A549 (cell line): ENCODE results near the gene HGS. TPM values are rescaled to one million over a fixed set of nuclear protein-coding genes. Genes with fewer than 3 reads are reported as not detected.

Experiments
- ATAC-seq, 2 experiments: fragments of 200-7000 bp in 1 of 2; fragments of >200 bp in 1 of 2; cut with Nextera tagmentation in 1 of 2; cut with Tn5 transposase in 1 of 2; 3 replicates each; pipeline versions ENCODE4 v1.8.0 to v1.9.1; 2018 to 2020; ENCODE audit warnings: mild to moderate bottlenecking in 1 of 2, moderate library complexity in 1 of 2
- CTCF ChIA-PET: fragments of 300-600 bp; sonication (Branson Sonifier 250); formaldehyde crosslinking; extraction: SDS; loops from one replicate; lab custom pipeline; 2021; ENCODE audit warnings: antibody characterized with exemption, inconsistent platforms; lab: Yijun Ruan, JAX
- POLR2A ChIA-PET: fragments of 350-600 bp; formaldehyde crosslinking; extraction: SDS; loops from one replicate; lab custom pipeline; 2021; ENCODE audit warnings: antibody characterized with exemption, inconsistent platforms; lab: Yijun Ruan, JAX
- DNase-seq, 2 experiments: peaks; one replicate each; pipeline versions ENCODE4 v3.0.0 to v3.0.0-alpha.2; 2011 to 2016; ENCODE audit warnings: low read depth in 1 of 2, low spot score in 1 of 2
- FAIRE-seq: peaks from 2 replicates; lab custom pipeline; 2011; peaks lifted over from hg19 to GRCh38; lab: Jason Lieb, UNC
- H3K27ac ChIP-seq, 2 experiments: fragments of >200 bp; sonication (Bioruptor Twin); formaldehyde crosslinking; 3 replicates each; pipeline ENCODE4 v1.5.1; 2016 to 2017
- H3K4me1 ChIP-seq: fragments of >200 bp; sonication (Bioruptor Twin); formaldehyde crosslinking; 3 replicates; pipeline ENCODE4 v1.6.1; 2016
- H3K4me2 ChIP-seq: fragments of >200 bp; sonication (Bioruptor Twin); formaldehyde crosslinking; 3 replicates; pipeline ENCODE4 v1.6.1; 2016
- H3K4me3 ChIP-seq: fragments of >200 bp; sonication (Bioruptor Twin); formaldehyde crosslinking; 3 replicates; pipeline ENCODE4 v1.5.1; 2016
- H3K9me3 ChIP-seq: fragments of >200 bp; sonication (Bioruptor Twin); formaldehyde crosslinking; 3 replicates; pipeline ENCODE4 v1.6.1; 2016
- CEBPB ChIP-seq, 2 experiments: fragments of >200 bp in 1 of 2; sonication (Bioruptor Twin) in 1 of 2; formaldehyde crosslinking in 1 of 2; IDR thresholded peaks; 2 replicates each; pipeline ENCODE4 v1.6.1; 2012 to 2016
- CHD4 ChIP-seq: fragments of 200-600 bp; sonication (generic); IDR thresholded peaks from 2 replicates; pipeline ENCODE4 v1.6.1; 2016; ENCODE audit warnings: antibody characterized with exemption, mild to moderate bottlenecking, borderline replicate concordance
- E2F6 ChIP-seq: IDR thresholded peaks from 2 replicates; pipeline ENCODE4 v1.6.1; 2012; ENCODE audit warnings: low read depth, borderline replicate concordance
- EHF ChIP-seq: fragments of 250-450 bp; sonication (Bioruptor Pico); IDR thresholded peaks from 2 replicates; pipeline ENCODE4 v1.5.0; 2020; ENCODE audit warnings: mild to moderate bottlenecking
- EP300 ChIP-seq, 2 experiments: fragments of >200 bp; sonication (Bioruptor Twin); formaldehyde crosslinking; IDR thresholded peaks; 2 replicates in 1 of 2; 3 replicates in 1 of 2; pipeline ENCODE4 v1.6.1; 2016 to 2017
- FOXS1 ChIP-seq: fragments of 250-450 bp; sonication (Bioruptor Pico); IDR thresholded peaks from 2 replicates; pipeline ENCODE4 v1.5.0; 2020; ENCODE audit warnings: mild to moderate bottlenecking, moderate library complexity
- HDAC2 ChIP-seq: fragments of 200-600 bp; sonication (generic); IDR thresholded peaks from 2 replicates; pipeline ENCODE4 v1.6.1; 2016
- JUNB ChIP-seq: fragments of >200 bp; sonication (Bioruptor Twin); formaldehyde crosslinking; IDR thresholded peaks from 2 replicates; pipeline ENCODE4 v1.6.1; 2016
- KDM5A ChIP-seq: fragments of 200-600 bp; sonication (generic); IDR thresholded peaks from 2 replicates; pipeline ENCODE4 v1.6.1; 2016; ENCODE audit warnings: antibody characterized with exemption, mild to moderate bottlenecking
- MAFK ChIP-seq: fragments of 450-650 bp; IDR thresholded peaks from 2 replicates; pipeline ENCODE4 v1.6.1; 2014; ENCODE audit not compliant: partially characterized antibody
- MAZ ChIP-seq: fragments of 150-350 bp; IDR thresholded peaks from 2 replicates; pipeline ENCODE4 v1.6.1; 2014; ENCODE audit warnings: antibody characterized with exemption, low read depth, low read length, borderline replicate concordance
- POLR2A ChIP-seq: IDR thresholded peaks from 2 replicates; pipeline ENCODE4 v1.6.1; 2012; ENCODE audit warnings: mild to moderate bottlenecking, low read length
- POLR2AphosphoS2 ChIP-seq: conservative IDR thresholded peaks from 2 replicates; pipeline ENCODE4 v1.6.1; 2012; ENCODE audit warnings: low read length, improper control_type of control experiment, inconsistent platforms
- RARB ChIP-seq: fragments of 250-450 bp; sonication (Bioruptor Pico); IDR thresholded peaks from 2 replicates; pipeline ENCODE4 v1.8.0; 2021; ENCODE audit warnings: mild to moderate bottlenecking, moderate library complexity
- REST ChIP-seq: fragments of 200-600 bp; sonication (generic); IDR thresholded peaks from 2 replicates; pipeline ENCODE4 v1.6.1; 2016; ENCODE audit warnings: antibody characterized with exemption, mild to moderate bottlenecking, moderate library complexity
- RNF2 ChIP-seq: fragments of 200-600 bp; sonication (generic); IDR thresholded peaks from 2 replicates; pipeline ENCODE4 v1.6.1; 2016; ENCODE audit warnings: low read depth, mild to moderate bottlenecking, antibody characterized with exemption, moderate library complexity, borderline replicate concordance
- SMC3 ChIP-seq: fragments of >200 bp; sonication (Bioruptor Twin); formaldehyde crosslinking; IDR thresholded peaks from 3 replicates; pipeline ENCODE4 v1.6.1; 2018; ENCODE audit warnings: inconsistent platforms
- TFCP2L1 ChIP-seq: fragments of 250-450 bp; sonication (Bioruptor Pico); IDR thresholded peaks from 2 replicates; pipeline ENCODE4 v1.5.0; 2021; ENCODE audit warnings: mild to moderate bottlenecking
- TP53 ChIP-seq: fragments of 250-450 bp; sonication (Bioruptor Pico); IDR thresholded peaks from 2 replicates; pipeline ENCODE4 v1.5.0; 2021; ENCODE audit warnings: mild to moderate bottlenecking, moderate library complexity
- ZFP36 ChIP-seq: fragments of 450-650 bp; IDR thresholded peaks from 2 replicates; pipeline ENCODE4 v1.6.1; 2014; ENCODE audit warnings: borderline replicate concordance; ENCODE audit not compliant: partially characterized antibody
- ZNF302 ChIP-seq: fragments of 250-450 bp; sonication (Bioruptor Pico); IDR thresholded peaks from 2 replicates; pipeline ENCODE4 v1.9.0; 2021; ENCODE audit warnings: inconsistent platforms, mild to moderate bottlenecking, moderate library complexity
- WGBS: methylation state at CpG from one replicate; pipeline ENCODE4 v1.1.6; 2017; ENCODE audit errors: missing lambda C conversion rate; 5-methylcytosine and 5-hydroxymethylcytosine counted together
- polyA plus RNA-seq, 4 experiments: library from polyadenylated mRNA; depleted of rRNA in 3 of 4; stranded (reverse); fragments of >200 nt; fragmentation: RNase III in 1 of 4; extraction: RNeasy Plus Mini Kit Qiagen cat#74134 plus additional on column Dnase treatment in 1 of 4; gene quantifications; 2 replicates in 3 of 4; 3 replicates in 1 of 4; pipeline ENCODE4 v1.2.3, GENCODE V29; 2011 to 2017
- TF ChIP-seq, protein P1 (sequence below): IDR thresholded peaks from 2 replicates; pipeline ENCODE4 v1.6.1; 2012

Gene HGS
- polyA plus RNA-seq, 2 of the 4 experiments (the other 2 are of a cell fraction) = 85.9 to 130 TPM

DNA sequence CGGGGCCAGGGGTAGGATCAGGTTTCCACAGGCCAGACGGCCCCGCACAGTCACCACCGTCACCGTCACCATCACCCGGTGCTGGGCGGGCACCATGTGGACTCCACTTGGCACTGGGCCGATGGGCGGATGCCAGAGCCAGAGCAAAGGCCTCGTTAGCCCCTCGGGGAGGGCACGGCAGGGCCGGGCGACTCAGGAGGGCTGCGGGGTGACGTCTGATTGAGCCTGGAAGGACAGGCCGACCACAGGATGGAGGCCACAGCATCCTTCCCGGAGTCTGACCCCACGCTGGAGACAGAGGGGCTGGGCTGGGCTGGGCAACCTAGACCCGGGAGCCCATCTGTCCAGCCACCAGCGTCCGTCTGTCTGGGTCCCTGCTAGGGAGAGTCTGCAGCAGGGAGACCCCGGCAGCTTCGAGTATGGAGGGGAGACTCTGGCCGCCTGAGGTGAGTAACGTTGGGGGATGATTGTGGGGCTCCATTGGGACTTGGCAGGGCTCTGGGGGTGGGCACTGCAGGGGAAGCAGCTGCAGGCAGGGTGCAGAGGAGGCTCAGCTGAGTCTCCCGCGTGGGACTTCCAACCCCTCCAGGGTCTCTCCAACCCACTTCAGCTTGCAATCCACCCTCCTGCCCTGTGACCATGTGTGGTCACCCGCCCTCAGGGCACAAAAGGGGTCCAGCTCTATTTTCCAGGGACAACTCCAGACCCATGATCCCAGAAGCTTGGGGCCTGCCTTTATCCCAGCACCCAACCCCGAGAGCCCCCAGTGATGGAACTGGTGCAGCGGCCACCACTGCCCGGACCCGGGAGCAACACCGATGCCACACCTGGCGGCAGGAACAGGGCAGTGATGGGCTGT lies 50.8 kb downstream of the HGS start:
- no peak for DNase-seq
- Histone ChIP-seq H3K4me3 (no peak overlapping the region), H3K4me2 (no peak overlapping the region; the same call in 2 of the 3 replicates), H3K4me1 (peaks cover 17% of the 10 kb centered on the region), H3K9me3 (no peaks in the 10 kb centered on the region), H3K27ac (peak overlapping the region in 1 of 2 experiments; percentile 68; a peak in 4 of 6 replicates)
- TF ChIP-seq CHD4 = no peak
- TF ChIP-seq, protein P1, sequence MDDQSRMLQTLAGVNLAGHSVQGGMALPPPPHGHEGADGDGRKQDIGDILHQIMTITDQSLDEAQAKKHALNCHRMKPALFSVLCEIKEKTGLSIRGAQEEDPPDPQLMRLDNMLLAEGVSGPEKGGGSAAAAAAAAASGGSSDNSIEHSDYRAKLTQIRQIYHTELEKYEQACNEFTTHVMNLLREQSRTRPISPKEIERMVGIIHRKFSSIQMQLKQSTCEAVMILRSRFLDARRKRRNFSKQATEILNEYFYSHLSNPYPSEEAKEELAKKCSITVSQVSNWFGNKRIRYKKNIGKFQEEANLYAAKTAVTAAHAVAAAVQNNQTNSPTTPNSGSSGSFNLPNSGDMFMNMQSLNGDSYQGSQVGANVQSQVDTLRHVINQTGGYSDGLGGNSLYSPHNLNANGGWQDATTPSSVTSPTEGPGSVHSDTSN = no peak
- TF ChIP-seq POLR2A = no peak
- no peak for TF ChIP-seq SMC3
- no peak for TF ChIP-seq EHF (CRISPR knock-in tag)
- TF ChIP-seq CEBPB (IDR thresholded peaks at IDR 0.05) = no peak
- TF ChIP-seq RNF2 = no peak
- TF ChIP-seq ZFP36 = no peak
- no peak for TF ChIP-seq EP300 (IDR thresholded peaks at IDR 0.05)
- no peak for TF ChIP-seq FOXS1 (CRISPR knock-in tag)
- TF ChIP-seq ZNF302 (CRISPR knock-in tag) = no peak
- no peak for TF ChIP-seq MAZ
- no peak for TF ChIP-seq HDAC2
- TF ChIP-seq POLR2AphosphoS2 = no peak
- TF ChIP-seq TP53 = no peak
- TF ChIP-seq REST = no peak
- no peak for TF ChIP-seq RARB (CRISPR knock-in tag)
- no peak for TF ChIP-seq TFCP2L1 (CRISPR knock-in tag)
- no peak for TF ChIP-seq JUNB
- 79% methylated on average over 28 of the region's 35 CpGs for WGBS
- ATAC-seq = peak; percentile 0 to 2; a peak in 3 of 6 replicates
- no peak for FAIRE-seq
- ChIA-PET POLR2A (interaction anchor here (1.1 to 1.3 kb wide), 2 partner anchors 32 to 126 kb away, joined by 3 read pairs; partner anchors contain the start of gene MRPL12), CTCF (interaction anchor here (0.9 to 8.4 kb wide), 21 partner anchors 11 to 287 kb away, joined by 3 to 96 read pairs (median 8); partner anchors contain the start of genes MCRIP1 and NPB)

DNA sequence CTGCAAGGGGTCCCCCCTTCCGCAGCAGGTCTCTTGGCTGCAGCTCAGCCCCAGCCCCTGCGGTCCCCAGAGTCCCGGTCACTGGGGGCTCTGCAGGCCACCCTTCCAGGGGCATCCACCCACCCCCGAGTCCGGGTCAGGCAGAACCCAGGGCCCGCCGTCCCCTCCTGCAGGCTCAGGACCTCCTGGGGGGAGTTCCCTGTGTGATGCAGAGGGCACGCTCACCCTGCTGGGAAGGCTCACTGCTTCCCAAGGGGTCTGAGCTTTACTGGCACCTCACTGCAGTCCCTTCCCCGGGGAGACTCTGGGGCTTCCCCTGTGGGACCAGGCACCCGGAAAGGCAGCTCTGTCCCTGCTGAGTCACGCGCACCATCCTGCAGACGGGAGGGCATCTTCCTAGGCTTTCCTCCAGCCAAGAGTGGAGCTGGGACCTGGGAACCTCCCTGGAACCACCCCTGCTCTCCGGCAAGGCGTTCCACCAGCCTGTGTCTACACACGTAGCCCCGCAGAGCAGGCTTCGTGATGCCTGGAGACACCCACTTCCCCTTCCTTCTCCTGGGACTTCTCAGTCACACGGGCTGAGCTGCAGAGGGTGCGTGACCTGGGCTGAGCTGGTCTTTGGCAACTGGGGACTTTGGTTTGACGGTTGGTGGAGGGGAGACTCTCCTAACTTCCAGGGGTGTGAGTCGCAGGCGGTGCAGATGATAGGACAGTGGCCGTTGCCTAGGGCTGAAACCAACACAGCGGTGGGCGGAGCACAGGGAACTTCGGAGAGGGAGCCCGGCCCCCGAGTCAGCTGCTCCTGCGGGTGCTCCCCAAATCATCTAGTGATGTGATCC lies 51.7 kb downstream of the HGS start:
- H3K27ac ChIP-seq = peak overlapping the region; percentile 32 to 68
- H3K4me2 ChIP-seq = peak overlapping the region; percentile 67
- no peaks in the 10 kb centered on the region for H3K9me3 ChIP-seq
- TF ChIP-seq HDAC2 (no peak), KDM5A (no peak), E2F6 (0 out of 2 replicates have a peak, but pooled peaks have one; percentile 8), MAFK (peak; percentile 7)
- FAIRE-seq = no peak
- 42% methylated on average over 27 of the region's 30 CpGs for WGBS
- peaks cover 17% of the 10 kb centered on the region for H3K4me1 ChIP-seq
- ChIA-PET CTCF (interaction anchor here (0.8 to 8.4 kb wide), 16 partner anchors 12 to 286 kb away, joined by 3 to 96 read pairs (median 8); partner anchors contain the start of genes MCRIP1 and NPB), POLR2A (interaction anchor here (1.1 to 1.3 kb wide), 2 partner anchors 33 to 126 kb away, joined by 3 read pairs; partner anchors contain the start of gene MRPL12)
- ATAC-seq = peak; percentile 23 to 36
- peak in 1 of 2 experiments; percentile 63 for DNase-seq
- no peak overlapping the region for H3K4me3 ChIP-seq
